Aorta (tissue), 5 donors: ENCODE data around the gene TEPSIN. TPM values are rescaled to one million over a fixed set of nuclear protein-coding genes. Genes with fewer than 3 reads are reported as not detected.

Experiments used
- ATAC-seq: fragments of 200-7000 bp; cut with Tn5 transposase; one replicate; pipeline ENCODE4 v1.9.1; 2022; ENCODE audit warnings: moderate library complexity; ENCODE audit not compliant: low FRiP score
- DNase-seq, 2 donors: peaks; one replicate each; pipeline ENCODE4 v3.0.0-alpha.2; 2020
- H3K27ac ChIP-seq, 2 donors: one replicate each; pipeline ENCODE4 v1.5.1; 2013; ENCODE audit warnings: low read length in 2 of 2, mild to moderate bottlenecking in 2 of 2, moderate library complexity in 2 of 2, control low read depth in 1 of 2, inconsistent platforms in 1 of 2, low read depth in 1 of 2
- H3K27me3 ChIP-seq, 2 donors: one replicate each; pipeline ENCODE4 v1.6.1; 2013; ENCODE audit warnings: control low read depth in 1 of 2, low read length in 1 of 2, mild to moderate bottlenecking in 1 of 2, moderate library complexity in 1 of 2; ENCODE audit not compliant: insufficient read depth in 2 of 2, control insufficient read depth in 1 of 2
- H3K36me3 ChIP-seq, 2 donors: one replicate each; pipeline ENCODE4 v1.6.1; 2013; ENCODE audit warnings: control low read depth in 1 of 2, low read length in 1 of 2, mild to moderate bottlenecking in 1 of 2; ENCODE audit not compliant: insufficient read depth in 2 of 2, control insufficient read depth in 1 of 2
- H3K4me1 ChIP-seq, 2 donors: one replicate each; pipeline ENCODE4 v1.6.1; 2013; ENCODE audit warnings: low read length in 2 of 2, control low read depth in 1 of 2, mild to moderate bottlenecking in 1 of 2, moderate library complexity in 1 of 2; ENCODE audit not compliant: insufficient read depth in 2 of 2, control insufficient read depth in 1 of 2
- H3K4me3 ChIP-seq, 2 donors: one replicate each; pipeline ENCODE4 v1.5.1; 2013; ENCODE audit warnings: low read length in 2 of 2, control low read depth in 1 of 2, mild to moderate bottlenecking in 1 of 2
- H3K9me3 ChIP-seq: one replicate; pipeline ENCODE4 v1.6.1; 2013; ENCODE audit warnings: mild to moderate bottlenecking, low read length; ENCODE audit not compliant: control insufficient read depth
- WGBS, 2 donors: extraction: QIAGEN DNeasy Blood & Tissue Kit; methylation state at CpG; one replicate each; pipeline ENCODE4 v1.1.7; 2013; 5-methylcytosine and 5-hydroxymethylcytosine counted together
- intact Hi-C, 2 donors: fragments of 100-400 bp; cut with DNase I; formaldehyde crosslinking; loops; one replicate each; pipeline versions ENCODE4 v1.14.2 to v1.15.0; 2022
- polyA plus RNA-seq, 2 donors: library from polyadenylated mRNA; stranded (reverse); fragments of 200-250 nt; gene quantifications; one replicate each; pipeline ENCODE4 v1.2.3, GENCODE V29; 2013
- total RNA-seq, 2 donors: library from RNA; stranded (reverse); fragmentation: NEBNext Ultra II Directional; extraction: Animal tissue kit (Norgen Biotek cat#: 25700); gene quantifications; one replicate each; pipeline ENCODE4 v1.2.1, GENCODE V29; 2021
- donor health status: healthy with polysubstance abuse.
- donor health status: Bipolar disorder and iron deficiency.
- donor health status: DM: no; HTN: no; CAD: no.
- donor health status: DM: no; HTN: no; CAD: no.
- donor health status: DM: yes; HTN: yes; CAD: no.

The TEPSIN gene
- total and polyA plus RNA-seq, 4 donors: 5.6 to 79.0 (median 35.0) TPM

DNA sequence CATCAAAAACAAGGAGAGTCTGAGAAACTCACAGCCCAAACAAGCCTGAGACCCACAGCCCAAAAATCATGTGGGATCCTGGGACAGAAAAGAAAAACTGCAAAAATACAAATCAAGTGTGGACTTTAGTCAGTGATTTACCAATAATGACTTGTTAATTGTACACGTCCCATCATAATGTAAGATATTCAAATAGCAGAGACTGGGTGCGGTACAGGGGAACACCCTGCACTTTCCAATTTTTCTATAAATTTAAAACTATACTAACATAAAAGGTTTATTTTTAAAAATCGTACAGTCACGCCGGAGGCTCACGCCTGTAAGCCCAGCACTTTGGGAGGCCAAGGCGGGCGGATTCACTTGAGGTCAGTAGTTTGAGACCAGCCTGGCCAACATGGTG is 24.9 kb downstream of the TEPSIN start:
- intact Hi-C loops: no loop called here
- Histone ChIP-seq H3K36me3 (no peaks in the 10 kb centered on the region), H3K27ac (no peak overlapping the region), H3K9me3 (no peaks in the 10 kb centered on the region), H3K4me1 (no peaks in the 10 kb centered on the region), H3K27me3 (no peaks in the 10 kb centered on the region), H3K4me3 (no peak overlapping the region)
- DNase-seq (no peak), ATAC-seq (no peak)
- WGBS, 2 donors: 95 to 98% methylated on average over 8 of the region's 8 CpGs

DNA sequence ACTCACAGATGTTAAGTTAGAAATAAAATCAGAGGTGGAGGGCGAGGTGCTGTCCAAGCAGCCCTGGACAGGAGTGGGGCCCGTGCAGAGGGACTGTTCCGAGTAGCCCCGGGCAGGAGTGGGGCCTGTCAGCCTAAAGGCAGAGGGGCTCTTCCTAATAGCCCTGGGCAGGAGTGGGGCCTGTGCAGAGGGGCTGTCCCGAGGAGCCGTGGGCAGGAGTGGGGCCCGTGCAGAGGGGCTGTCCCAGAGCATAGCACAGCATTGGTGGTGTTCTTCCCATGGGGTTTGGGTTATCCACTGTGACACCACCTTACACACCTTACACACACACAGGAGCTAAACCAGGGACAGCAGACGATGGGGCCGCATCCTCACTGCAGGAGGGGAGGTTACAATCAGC is 26.5 kb downstream of the TEPSIN start:
- no peak for ATAC-seq
- no peak overlapping the region for H3K4me3 ChIP-seq

GRCh38 chr17:81210868-81211267 is 28.0 kb downstream of the TEPSIN start:
- Histone ChIP-seq H3K4me1 (no peaks in the 10 kb centered on the region), H3K36me3 (no peaks in the 10 kb centered on the region), H3K9me3 (no peaks in the 10 kb centered on the region), H3K27ac (peak overlapping the region in 1 of 2 donors; percentile 23), H3K4me3 (no peak overlapping the region), H3K27me3 (no peaks in the 10 kb centered on the region)
- WGBS, 2 donors: 30 to 31% methylated on average over 14 of the region's 14 CpGs
- ATAC-seq (no peak), DNase-seq (no peak)
- intact Hi-C loops: no loop called here

More for the DNA sequence above, 26.5 kb downstream of the TEPSIN start:
- WGBS, 2 donors: 95 to 96% methylated on average over 9 of the region's 9 CpGs
- DNase-seq: no peak
- intact Hi-C loops: no loop called here
- no peak overlapping the region for H3K27ac ChIP-seq
- H3K4me1 ChIP-seq: no peaks in the 10 kb centered on the region
- no peaks in the 10 kb centered on the region for H3K9me3 ChIP-seq
- no peaks in the 10 kb centered on the region for H3K36me3 ChIP-seq
- no peaks in the 10 kb centered on the region for H3K27me3 ChIP-seq

DNA sequence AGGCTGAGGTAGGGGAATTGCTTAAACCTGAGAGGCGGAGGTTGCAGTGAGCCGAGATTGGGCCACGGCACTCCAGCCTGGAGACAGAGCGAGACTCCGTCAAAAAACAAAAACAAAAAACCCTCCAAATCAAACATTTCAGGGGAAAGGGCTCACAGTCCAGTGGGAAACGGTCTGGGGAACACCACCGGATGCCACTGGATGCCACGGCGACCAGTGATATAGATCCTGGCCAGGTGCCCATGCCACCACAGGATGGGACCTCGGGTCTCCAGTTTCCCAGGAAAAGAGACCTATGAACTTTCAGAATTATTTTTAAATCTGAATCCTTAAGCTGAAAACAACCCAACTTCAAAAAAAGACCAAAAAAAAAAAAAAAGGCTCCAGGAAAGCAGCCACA is 28.4 kb downstream of the TEPSIN start:
- H3K9me3 ChIP-seq: no peaks in the 10 kb centered on the region
- intact Hi-C loops: no loop called here
- DNase-seq (no peak), ATAC-seq (no peak)
- no peaks in the 10 kb centered on the region for H3K4me1 ChIP-seq
- WGBS, 2 donors: 3 to 5% methylated on average over 10 of the region's 10 CpGs
- no peaks in the 10 kb centered on the region for H3K36me3 ChIP-seq
- H3K4me3 ChIP-seq: no peak overlapping the region
- no peak overlapping the region for H3K27ac ChIP-seq
- H3K27me3 ChIP-seq: no peaks in the 10 kb centered on the region

GRCh38 chr17:81209141-81209540 is 29.7 kb downstream of the TEPSIN start:
- DNase-seq: no peak
- 97 to 99% methylated on average over 16 of the region's 16 CpGs for WGBS, 2 donors
- Histone ChIP-seq H3K9me3 (no peaks in the 10 kb centered on the region), H3K36me3 (no peaks in the 10 kb centered on the region), H3K27ac (no peak overlapping the region), H3K27me3 (no peaks in the 10 kb centered on the region), H3K4me1 (no peaks in the 10 kb centered on the region), H3K4me3 (no peak overlapping the region)
- intact Hi-C loops: no loop called here
- no peak for ATAC-seq

GRCh38 chr17:81208651-81209050 is 30.2 kb downstream of the TEPSIN start:
- intact Hi-C loops: no loop called here
- Histone ChIP-seq H3K9me3 (no peaks in the 10 kb centered on the region), H3K27ac (no peak overlapping the region), H3K27me3 (no peaks in the 10 kb centered on the region), H3K36me3 (no peaks in the 10 kb centered on the region), H3K4me3 (no peak overlapping the region), H3K4me1 (no peaks in the 10 kb centered on the region)
- ATAC-seq (no peak), DNase-seq (no peak)
- 96 to 97% methylated on average over 10 of the region's 10 CpGs for WGBS, 2 donors

DNA sequence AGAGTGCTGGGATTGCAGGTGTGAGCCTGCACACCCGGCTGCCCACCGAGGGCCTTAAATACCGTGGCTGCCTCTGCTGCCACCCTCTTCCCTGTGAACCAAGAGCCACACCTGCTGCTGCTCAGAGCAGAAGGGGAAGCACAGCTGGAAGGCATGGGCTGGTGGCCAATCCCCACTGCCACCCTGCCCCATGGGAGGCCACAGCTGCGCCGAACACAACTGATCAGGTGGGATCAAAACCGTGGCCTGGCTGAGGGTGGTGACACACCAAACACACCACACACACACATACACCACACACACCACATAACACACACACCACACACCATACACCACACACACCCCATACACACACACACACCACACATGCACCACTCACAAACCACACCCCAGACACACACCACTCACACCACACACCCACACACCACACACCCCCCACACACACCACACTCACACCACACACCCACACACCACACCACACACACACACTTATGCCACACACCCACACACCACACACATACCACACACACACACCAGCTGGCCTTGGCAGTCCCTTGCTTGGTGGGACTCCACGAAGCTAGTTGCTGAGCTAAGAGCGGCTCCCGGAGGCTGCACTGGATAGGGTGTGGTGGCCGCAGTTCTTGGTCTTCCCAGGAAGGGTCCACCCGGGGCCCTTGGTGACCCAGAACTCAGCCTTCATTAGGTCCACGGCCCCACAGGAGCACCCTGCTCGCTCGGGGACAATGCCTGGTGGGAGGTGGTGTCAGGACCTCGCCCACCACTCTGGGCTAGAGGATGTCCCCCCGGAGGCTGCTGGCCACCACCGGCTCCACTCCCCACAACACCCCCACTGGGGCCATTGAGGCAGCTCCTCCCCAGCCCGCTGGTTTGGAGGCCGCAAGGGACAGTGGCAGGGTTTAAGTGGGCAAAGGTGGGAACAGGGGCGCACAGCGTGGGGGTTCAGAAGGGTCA is 31.0 kb downstream of the TEPSIN start:
- Histone ChIP-seq H3K27ac (no peak overlapping the region), H3K27me3 (no peaks in the 10 kb centered on the region), H3K36me3 (no peaks in the 10 kb centered on the region), H3K9me3 (no peaks in the 10 kb centered on the region), H3K4me1 (no peaks in the 10 kb centered on the region), H3K4me3 (no peak overlapping the region)
- 91 to 92% methylated on average over 21 of the region's 21 CpGs for WGBS, 2 donors
- DNase-seq (no peak), ATAC-seq (no peak)
- intact Hi-C loops: no loop called here

GRCh38 chr17:81206657-81207056 is 32.2 kb downstream of the TEPSIN start:
- Histone ChIP-seq H3K9me3 (no peaks in the 10 kb centered on the region), H3K27ac (no peak overlapping the region), H3K36me3 (no peaks in the 10 kb centered on the region), H3K4me1 (no peaks in the 10 kb centered on the region), H3K4me3 (no peak overlapping the region), H3K27me3 (no peaks in the 10 kb centered on the region)
- intact Hi-C loops: no loop called here
- DNase-seq (no peak), ATAC-seq (no peak)
- WGBS, 2 donors: 88 to 94% methylated on average over 12 of the region's 12 CpGs

GRCh38 chr17:81206166-81206565 is 32.7 kb downstream of the TEPSIN start:
- Histone ChIP-seq H3K9me3 (no peaks in the 10 kb centered on the region), H3K27ac (no peak overlapping the region), H3K4me1 (no peaks in the 10 kb centered on the region), H3K4me3 (no peak overlapping the region), H3K36me3 (no peaks in the 10 kb centered on the region), H3K27me3 (no peaks in the 10 kb centered on the region)
- intact Hi-C loops: no loop called here
- WGBS, 2 donors: 11 to 13% methylated on average over 4 of the region's 4 CpGs
- DNase-seq (no peak), ATAC-seq (peak; percentile 69)
